LNCAP (cell line): ENCODE data around the gene CAMK2D.

Experiments
- CTCF ChIP-seq: fragments of 450-650 bp; IDR thresholded peaks from 2 replicates; pipeline ENCODE4 v1.5.1; 2017; ENCODE audit warnings: mild to moderate bottlenecking

The CAMK2D gene

DNA sequence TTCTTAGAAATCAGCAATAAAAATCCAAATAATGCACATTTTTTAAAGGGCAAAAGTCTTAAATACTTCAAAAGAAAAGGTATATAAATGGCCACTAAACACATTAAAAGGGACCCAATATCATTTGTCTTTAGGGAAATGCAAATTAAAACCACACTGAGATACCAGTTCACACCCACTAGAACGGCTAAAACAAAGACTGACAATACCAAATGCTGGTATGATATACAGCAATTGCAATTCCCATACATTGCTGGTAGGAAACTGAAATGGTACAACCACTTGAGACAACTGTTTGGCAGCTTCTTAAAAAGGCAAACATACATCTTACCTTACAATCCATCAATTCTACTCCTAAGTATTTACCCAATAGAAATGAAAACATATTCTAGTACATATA is 33.7 kb downstream of the CAMK2D start:
- TF ChIP-seq CTCF = no peak

GRCh38 chr4:113725963-113726362 is 35.6 kb downstream of the CAMK2D start:
- no peak for TF ChIP-seq CTCF

DNA sequence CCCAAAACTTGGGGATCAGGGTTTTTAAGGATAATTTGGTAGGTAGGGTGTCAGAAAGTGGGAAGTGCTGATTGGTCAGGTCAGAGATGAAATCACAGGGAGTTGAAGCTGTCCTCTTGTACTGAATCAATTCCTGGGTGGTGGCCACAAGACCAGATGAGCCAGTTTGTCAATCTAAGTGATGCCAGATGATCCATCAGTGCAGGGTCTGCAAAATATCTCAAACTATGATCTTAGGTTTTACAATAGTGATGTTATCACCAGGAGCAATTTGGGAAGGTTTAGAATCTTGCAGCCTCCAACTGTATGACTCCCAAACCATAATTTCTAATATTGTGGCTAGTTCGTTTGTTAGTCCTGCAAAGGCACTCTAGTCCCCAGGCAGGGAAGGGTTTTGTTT is 43.3 kb downstream of the CAMK2D start:
- TF ChIP-seq CTCF = no peak

DNA sequence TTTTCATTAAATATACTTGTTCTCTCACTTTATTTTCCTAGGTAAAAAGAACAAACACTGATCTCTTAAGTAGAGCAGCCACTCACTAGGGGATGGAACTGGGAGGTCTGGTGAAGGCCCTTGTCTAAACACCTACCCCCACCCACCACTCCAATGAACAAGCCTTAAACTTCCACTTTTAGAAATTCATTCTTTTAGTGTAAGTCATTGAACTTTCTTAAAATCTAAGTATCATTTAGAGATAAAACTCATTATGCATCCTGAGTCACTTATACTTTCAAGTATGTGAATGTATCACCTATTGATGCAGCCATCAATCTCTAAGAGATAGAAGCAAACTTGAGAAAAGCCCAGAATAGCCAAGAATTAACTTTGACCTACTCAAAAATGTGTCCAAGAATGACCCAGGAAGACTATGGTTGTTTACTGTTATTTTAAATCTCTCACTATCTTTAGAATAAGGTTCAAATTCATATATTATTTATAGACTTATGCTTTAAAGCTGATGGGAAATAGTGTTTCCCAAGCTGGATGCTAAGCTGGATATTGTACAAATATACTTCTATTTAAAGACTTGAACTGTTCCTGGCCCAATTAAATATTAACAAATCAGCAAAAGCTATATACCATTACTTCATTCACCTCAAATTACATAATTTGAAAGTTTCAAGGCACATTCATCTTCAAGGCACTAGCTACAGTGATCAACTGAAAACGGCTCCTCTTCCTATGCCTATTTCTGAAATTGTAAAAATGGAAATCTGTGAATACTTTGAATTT is 49.5 kb downstream of the CAMK2D start:
- TF ChIP-seq CTCF = no peak

DNA sequence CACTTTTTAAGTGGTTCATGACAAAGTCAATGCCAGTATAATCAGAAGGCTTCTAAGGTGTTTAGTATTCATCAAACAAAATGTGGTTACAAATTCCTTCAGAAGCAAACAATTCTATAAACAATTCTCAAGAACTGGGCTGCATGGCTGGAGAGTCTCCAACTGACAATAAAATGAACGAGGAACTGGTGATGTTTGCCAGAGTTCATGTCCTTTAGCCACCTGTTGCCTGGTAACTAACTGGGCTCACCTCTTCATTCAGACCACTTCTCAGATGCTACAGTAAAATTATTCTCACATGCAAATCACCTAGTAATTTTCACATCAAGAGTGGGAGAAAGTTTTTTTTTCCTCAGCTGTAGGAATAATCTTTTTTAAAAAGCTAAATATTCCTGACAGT is 53.3 kb downstream of the CAMK2D start:
- no peak for TF ChIP-seq CTCF

DNA sequence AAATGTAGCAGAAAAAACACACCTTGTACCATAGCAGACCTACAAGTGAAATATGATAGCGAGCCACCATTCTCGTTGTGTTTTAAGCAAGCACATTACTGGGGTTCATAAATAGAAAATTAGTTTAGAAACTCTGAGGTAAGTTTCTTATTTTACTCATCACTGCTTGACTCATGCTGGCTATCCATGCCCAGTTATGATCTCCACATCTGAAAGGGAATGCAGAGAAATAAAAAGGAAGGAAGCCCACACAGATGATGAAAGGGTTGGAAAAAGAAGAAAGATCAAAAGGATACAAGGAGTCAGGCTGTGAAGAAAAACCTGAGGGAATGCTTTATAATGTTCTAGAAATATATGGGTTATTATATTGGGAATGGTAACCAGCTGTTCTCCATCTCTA is 54.5 kb downstream of the CAMK2D start:
- TF ChIP-seq CTCF = no peak

- no peak for TF ChIP-seq CTCF
Observed at GRCh38 chr4:113701169-113701568, 60.4 kb downstream of the CAMK2D start.
